ENCODE results near the gene HMCN1.

GRCh38 chr1:186094172-186094571 lies 360.0 kb downstream of the HMCN1 start:
- TF ChIP-seq CTCF (IDR thresholded peaks at IDR 0.05), result no peak
- no peak for TF ChIP-seq POLR2A (IDR thresholded peaks at IDR 0.05)
